ENCODE results near the gene DDX20. TPM values are rescaled to one million over a fixed set of nuclear protein-coding genes. Genes with fewer than 3 reads are reported as not detected.

The DDX20 gene
- total and polyA plus RNA-seq, 8 donors, result 10.6 to 22.8 (median 18.7) TPM

DNA sequence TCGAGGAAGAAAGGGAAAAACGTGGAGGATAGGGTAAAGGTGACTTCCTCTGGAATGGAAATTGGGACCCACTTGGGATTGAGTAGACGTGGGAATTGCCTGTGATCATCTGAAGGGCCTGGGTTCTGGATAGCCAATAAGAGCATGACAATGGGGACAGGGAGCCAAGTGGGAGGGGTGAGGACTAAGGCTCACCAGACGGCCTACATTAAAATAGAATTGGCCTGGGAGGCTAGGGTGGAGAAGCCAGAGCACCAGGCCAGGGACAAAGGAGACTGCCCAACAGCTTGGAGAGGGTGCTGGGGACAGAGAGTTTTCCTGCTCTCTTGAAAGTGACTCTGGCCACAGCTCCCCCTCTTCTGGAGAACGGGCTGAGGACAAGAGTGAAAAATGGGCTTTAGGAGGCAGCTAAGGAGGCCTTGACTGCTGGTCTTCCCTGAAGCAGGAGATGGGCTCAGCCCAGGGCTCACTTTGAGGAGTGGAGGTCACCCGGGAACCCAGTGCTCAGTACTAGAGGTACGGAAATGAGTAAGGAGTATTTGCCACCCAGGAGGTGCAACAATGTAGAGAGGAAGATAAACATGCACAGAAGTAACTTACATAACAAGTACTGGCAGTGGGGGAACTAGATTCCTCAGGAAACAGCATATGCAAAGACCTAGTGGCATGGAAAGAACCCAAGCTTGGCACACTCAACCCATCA lies 35.3 kb upstream of the DDX20 start:
- no peak for TF ChIP-seq CTCF (IDR thresholded peaks at IDR 0.05)
- H3K27ac ChIP-seq, result peak overlapping the region; percentile 65 to 85
- no peak overlapping the region for H3K4me3 ChIP-seq
- H3K36me3 ChIP-seq, result peaks cover 0 to 16% of the 10 kb centered on the region in 2 donors
- intact Hi-C loops (cut with DNase I), result no loop called here
- DNase-seq (no peak), ATAC-seq (peak; percentile 72)
- peaks cover 12 to 47% of the 10 kb centered on the region in 2 donors for H3K4me1 ChIP-seq
- H3K27me3 ChIP-seq, result no peaks in the 10 kb centered on the region
- no peaks in the 10 kb centered on the region for H3K9me3 ChIP-seq

GRCh38 chr1:111720977-111721786 lies 34.5 kb upstream of the DDX20 start:
- peak; percentile 40 for ATAC-seq
- peaks cover 12 to 47% of the 10 kb centered on the region in 2 donors for H3K4me1 ChIP-seq

DNA sequence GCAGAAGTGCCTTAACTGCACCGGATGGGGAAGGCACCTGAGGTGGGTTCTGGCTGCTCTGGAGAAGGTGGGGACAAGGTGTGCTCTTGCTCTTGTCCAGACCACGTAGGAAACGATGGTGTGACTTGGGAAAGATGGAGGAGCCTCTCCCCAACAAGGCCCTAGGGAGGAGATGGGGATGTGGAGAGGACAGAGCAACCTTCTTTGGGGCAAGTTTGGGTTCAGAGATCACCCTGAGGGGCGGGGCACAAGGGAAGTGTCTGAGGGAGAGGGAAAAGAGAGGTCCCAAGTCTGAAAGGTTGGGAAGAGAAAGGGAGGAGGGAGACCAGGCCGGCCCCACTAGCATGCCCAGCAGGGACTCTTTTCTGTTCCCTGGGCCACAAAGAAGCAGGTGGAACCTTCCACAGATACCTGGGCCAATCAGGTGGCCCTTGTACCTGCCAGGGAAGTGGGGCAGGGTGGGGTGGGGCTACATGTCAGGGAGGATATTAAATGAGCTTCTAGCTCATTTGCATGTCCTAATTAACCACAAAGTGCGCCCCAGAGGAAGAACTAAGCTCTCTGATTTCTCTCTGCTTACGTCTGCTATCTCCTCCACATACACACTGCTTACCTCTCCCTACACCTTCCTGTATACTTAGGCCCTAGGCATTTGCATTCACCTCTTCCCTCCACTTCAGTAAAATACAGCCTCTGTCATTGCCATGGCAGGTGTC lies 32.5 kb upstream of the DDX20 start:
- H3K27me3 ChIP-seq, result no peaks in the 10 kb centered on the region
- H3K36me3 ChIP-seq, result peaks cover 0 to 13% of the 10 kb centered on the region in 2 donors
- H3K4me1 ChIP-seq, result peaks cover 12 to 47% of the 10 kb centered on the region in 2 donors
- intact Hi-C loops (cut with DNase I), result no loop called here
- H3K27ac ChIP-seq, result no peak overlapping the region
- TF ChIP-seq CTCF (IDR thresholded peaks at IDR 0.05), result no peak
- no peaks in the 10 kb centered on the region for H3K9me3 ChIP-seq
- ATAC-seq (no peak), DNase-seq (no peak)
- H3K4me3 ChIP-seq, result no peak overlapping the region

More at GRCh38 chr1:111720977-111721786, 34.5 kb upstream of the DDX20 start:
- no peak for DNase-seq
- Histone ChIP-seq H3K36me3 (peaks cover 0 to 11% of the 10 kb centered on the region in 2 donors), H3K4me3 (no peak overlapping the region), H3K27ac (peak overlapping the region; percentile 65 to 85), H3K9me3 (no peaks in the 10 kb centered on the region), H3K27me3 (no peaks in the 10 kb centered on the region)
- no peak for TF ChIP-seq CTCF (IDR thresholded peaks at IDR 0.05)
- intact Hi-C loops (cut with DNase I), result no loop called here

- H3K4me3 ChIP-seq, result no peak overlapping the region
- DNase-seq, result no peak
- no peak for TF ChIP-seq CTCF (IDR thresholded peaks at IDR 0.05)
- no peak overlapping the region for H3K27ac ChIP-seq
- H3K27me3 ChIP-seq, result no peaks in the 10 kb centered on the region
- H3K4me1 ChIP-seq, result peaks cover 12 to 46% of the 10 kb centered on the region in 2 donors
- no peaks in the 10 kb centered on the region for H3K9me3 ChIP-seq
- H3K36me3 ChIP-seq, result peaks cover 0 to 13% of the 10 kb centered on the region in 2 donors
- intact Hi-C loops (cut with DNase I), result no loop called here
- no peak for ATAC-seq
These were observed 31.8 kb upstream of the DDX20 start for GRCh38 chr1:111723871-111724270.

All from left lung (tissue), 10 donors.